H9 (cell line): ENCODE data around the gene PARD6B. TPM values are rescaled to one million over a fixed set of nuclear protein-coding genes. Genes with fewer than 3 reads are reported as not detected.

Experiments used
- DNase-seq: peaks from one replicate; pipeline ENCODE4 v3.0.0-alpha.2; 2017
- H2AFZ ChIP-seq: one replicate; pipeline ENCODE4 v1.6.1; 2013; ENCODE audit warnings: mild to moderate bottlenecking, low read length, control low read depth, moderate library complexity
- H2AK5ac ChIP-seq: 2 replicates; pipeline ENCODE4 v1.6.1; 2013; ENCODE audit warnings: low read length, control low read depth, mixed read lengths; ENCODE audit not compliant: insufficient read length
- H2BK120ac ChIP-seq: one replicate; pipeline ENCODE4 v1.6.1; 2013; ENCODE audit warnings: low read depth, mild to moderate bottlenecking, low read length, control low read depth, inconsistent platforms; ENCODE audit not compliant: poor library complexity, severe bottlenecking
- H2BK12ac ChIP-seq: 2 replicates; pipeline ENCODE4 v1.6.1; 2013; ENCODE audit warnings: low read length, control low read depth, mixed read lengths, low read depth; ENCODE audit not compliant: insufficient read length
- H2BK15ac ChIP-seq: 2 replicates; pipeline ENCODE4 v1.6.1; 2013; ENCODE audit warnings: low read depth, low read length, control low read depth
- H2BK20ac ChIP-seq: one replicate; pipeline ENCODE4 v1.6.1; 2013; ENCODE audit warnings: low read depth, mild to moderate bottlenecking, low read length, control low read depth, inconsistent platforms; ENCODE audit not compliant: poor library complexity, severe bottlenecking
- H2BK5ac ChIP-seq: 2 replicates; pipeline ENCODE4 v1.6.1; 2013; ENCODE audit warnings: low read length, control low read depth, mixed read lengths; ENCODE audit not compliant: insufficient read length
- H3K14ac ChIP-seq: 2 replicates; pipeline ENCODE4 v1.6.1; 2013; ENCODE audit warnings: low read length, control low read depth; ENCODE audit not compliant: insufficient read depth
- H3K18ac ChIP-seq: 2 replicates; pipeline ENCODE4 v1.6.1; 2013; ENCODE audit warnings: low read depth, mild to moderate bottlenecking, mixed read lengths, low read length, control low read depth; ENCODE audit not compliant: insufficient read length
- H3K23ac ChIP-seq: 2 replicates; pipeline ENCODE4 v1.6.1; 2013; ENCODE audit warnings: low read length, control low read depth, mixed read lengths, low read depth; ENCODE audit not compliant: insufficient read length
- H3K23me2 ChIP-seq: 2 replicates; pipeline ENCODE4 v1.6.1; 2013; ENCODE audit warnings: low read depth, mild to moderate bottlenecking, mixed read lengths, low read length, control low read depth; ENCODE audit not compliant: insufficient read length, poor library complexity, severe bottlenecking
- H3K27ac ChIP-seq: 2 replicates; pipeline ENCODE4 v1.5.1; 2013; ENCODE audit warnings: low read length, control low read depth, mixed read lengths, low read depth; ENCODE audit not compliant: insufficient read length
- H3K27me3 ChIP-seq: 2 replicates; pipeline ENCODE4 v1.6.1; 2013; ENCODE audit warnings: low read length, control low read depth, inconsistent platforms; ENCODE audit not compliant: insufficient read depth
- H3K4ac ChIP-seq: 2 replicates; pipeline ENCODE4 v1.6.1; 2013; ENCODE audit warnings: low read depth, mild to moderate bottlenecking, control low read depth, inconsistent platforms, low read length, moderate library complexity
- H3K4me1 ChIP-seq: 2 replicates; pipeline ENCODE4 v1.6.1; 2013; ENCODE audit warnings: low read length, control low read depth, inconsistent platforms; ENCODE audit not compliant: insufficient read depth
- H3K4me2 ChIP-seq: 2 replicates; pipeline ENCODE4 v1.6.1; 2013; ENCODE audit warnings: low read length, control low read depth, mixed read lengths; ENCODE audit not compliant: insufficient read length, insufficient read depth
- H3K56ac ChIP-seq: 2 replicates; pipeline ENCODE4 v1.6.1; 2013; ENCODE audit warnings: low read depth, mild to moderate bottlenecking, mixed read lengths, low read length, control low read depth; ENCODE audit not compliant: insufficient read length
- H3K79me1 ChIP-seq: 2 replicates; pipeline ENCODE4 v1.6.1; 2013; ENCODE audit warnings: low read depth, mild to moderate bottlenecking, moderate library complexity, low read length, control low read depth, inconsistent platforms; ENCODE audit not compliant: insufficient read depth, poor library complexity, severe bottlenecking
- H3K79me2 ChIP-seq: 2 replicates; pipeline ENCODE4 v1.6.1; 2013; ENCODE audit warnings: low read length, control low read depth, inconsistent platforms; ENCODE audit not compliant: insufficient read depth
- H3K9ac ChIP-seq: 2 replicates; pipeline ENCODE4 v1.6.1; 2013; ENCODE audit warnings: low read length, control low read depth, mixed read lengths; ENCODE audit not compliant: insufficient read length; ENCODE audit errors: extremely low read depth
- H3K9me3 ChIP-seq: one replicate; pipeline ENCODE4 v1.6.1; 2013; ENCODE audit warnings: low read depth, low read length, inconsistent platforms; ENCODE audit not compliant: control insufficient read depth
- H3T11ph ChIP-seq: one replicate; pipeline ENCODE4 v1.6.1; 2013; ENCODE audit warnings: mild to moderate bottlenecking, low read length, control low read depth, inconsistent platforms
- H4K20me1 ChIP-seq: one replicate; pipeline ENCODE4 v1.6.1; 2013; ENCODE audit not compliant: control insufficient read depth, insufficient read length, insufficient read depth
- H4K5ac ChIP-seq: 2 replicates; pipeline ENCODE4 v1.6.1; 2013; ENCODE audit warnings: low read depth, mild to moderate bottlenecking, mixed read lengths, low read length, control low read depth; ENCODE audit not compliant: insufficient read length
- H4K8ac ChIP-seq: replicated peaks from 2 replicates; pipeline ENCODE4 v1.6.1; 2013; ENCODE audit warnings: low read length, control low read depth, mixed read lengths, low read depth; ENCODE audit not compliant: insufficient read length
- H4K91ac ChIP-seq: 2 replicates; pipeline ENCODE4 v1.6.1; 2013; ENCODE audit warnings: low read depth, mild to moderate bottlenecking, moderate library complexity, mixed read lengths, low read length, control low read depth; ENCODE audit not compliant: insufficient read length
- H3K27ac Mint-ChIP-seq, 3 experiments: 2 replicates in 2 of 3; 3 replicates in 1 of 3; pipeline ENCODE4 v1.8.0; 2020 to 2021; ENCODE audit warnings: mixed read lengths in 3 of 3, mild to moderate bottlenecking in 1 of 3, moderate library complexity in 1 of 3
- H3K27me3 Mint-ChIP-seq: 2 replicates; pipeline ENCODE4 v1.8.0; 2021; ENCODE audit warnings: low read depth, mild to moderate bottlenecking, moderate library complexity, mixed read lengths
- H3K36me3 Mint-ChIP-seq, 3 experiments: 2 replicates in 2 of 3; 3 replicates in 1 of 3; pipeline ENCODE4 v1.8.0; 2020 to 2021; ENCODE audit warnings: low read depth in 3 of 3, mixed read lengths in 3 of 3; ENCODE audit not compliant: insufficient read depth in 1 of 3
- H3K4me1 Mint-ChIP-seq, 2 experiments: 2 replicates each; pipeline ENCODE4 v1.8.0; 2020; ENCODE audit warnings: mixed read lengths in 2 of 2
- H3K4me3 Mint-ChIP-seq, 2 experiments: 2 replicates in 1 of 2; 3 replicates in 1 of 2; pipeline ENCODE4 v1.8.0; 2020 to 2021; ENCODE audit warnings: mild to moderate bottlenecking in 2 of 2, mixed read lengths in 2 of 2, moderate library complexity in 1 of 2
- H3K9me3 Mint-ChIP-seq, 2 experiments: 2 replicates in 1 of 2; 3 replicates in 1 of 2; pipeline ENCODE4 v1.8.0; 2020; ENCODE audit warnings: mild to moderate bottlenecking in 2 of 2, mixed read lengths in 2 of 2, moderate library complexity in 1 of 2
- CTCF ChIP-seq: fragments of 200-600 bp; sonication (generic); conservative IDR thresholded peaks from 3 replicates; pipeline ENCODE4 v1.8.0; 2021; ENCODE audit warnings: antibody characterized with exemption, mild to moderate bottlenecking
- WGBS: extraction: QIAGEN DNeasy Blood & Tissue Kit; methylation state at CpG from one replicate; pipeline ENCODE4 v1.1.7; 2013; ENCODE audit warnings: missing lambda C conversion rate, low lambda C conversion rate, mixed read lengths; ENCODE audit not compliant: insufficient read length; ENCODE audit errors: extremely low coverage; 5-methylcytosine and 5-hydroxymethylcytosine counted together
- total RNA-seq: library from RNA; stranded (reverse); gene quantifications from 2 replicates; pipeline ENCODE4 v1.2.1, GENCODE V29; 2021

Gene PARD6B
- total RNA-seq, 1 experiment from 2014 or later = 27.4 TPM

GRCh38 chr20:50722424-50723155, 8.8 kb upstream of the PARD6B start:
- no peaks in the 10 kb centered on the region for H3K79me1 ChIP-seq
- H2BK120ac ChIP-seq = no peak overlapping the region
- no peak overlapping the region for H3K4ac ChIP-seq
- DNase-seq = no peak
- TF ChIP-seq CTCF = no peak
- H4K5ac ChIP-seq = no peak overlapping the region
- H3K9me3 ChIP-seq = no peaks in the 10 kb centered on the region
- H2AK5ac ChIP-seq = no peak overlapping the region
- no peaks in the 10 kb centered on the region for H3K9me3 Mint-ChIP-seq
- H3K14ac ChIP-seq = no peak overlapping the region
- H3K4me1 Mint-ChIP-seq = peaks cover 10 to 12% of the 10 kb centered on the region in 2 experiments
- no peak overlapping the region for H3K23ac ChIP-seq
- no peaks in the 10 kb centered on the region for H4K20me1 ChIP-seq
- no peak overlapping the region for H3K56ac ChIP-seq
- no peak overlapping the region for H3K9ac ChIP-seq
- H3K4me2 ChIP-seq = no peak overlapping the region
- no peaks in the 10 kb centered on the region for H3K79me2 ChIP-seq
- H2BK5ac ChIP-seq = no peak overlapping the region
- H2AFZ ChIP-seq = no peak overlapping the region
- H3K23me2 ChIP-seq = no peaks in the 10 kb centered on the region
- H3K27me3 ChIP-seq = no peaks in the 10 kb centered on the region
- no peak overlapping the region for H3T11ph ChIP-seq
- H2BK15ac ChIP-seq = no peak overlapping the region
- peak overlapping the region in 1 of 3 experiments; percentile 70; a peak in 1 of 7 replicates for H3K27ac Mint-ChIP-seq
- H4K91ac ChIP-seq = no peak overlapping the region
- H3K18ac ChIP-seq = no peak overlapping the region
- no CpG with 5 or more reads among the region's 10 CpGs for WGBS
- H3K4me1 ChIP-seq = no peaks in the 10 kb centered on the region; the same call in 1 of the 2 replicates
- no peak overlapping the region for H4K8ac ChIP-seq
- H3K27ac ChIP-seq = no peak overlapping the region
- no peak overlapping the region for H2BK20ac ChIP-seq
- H2BK12ac ChIP-seq = no peak overlapping the region
- H3K36me3 Mint-ChIP-seq = no peaks in the 10 kb centered on the region; a peak in 1 of 7 replicates
- no peak overlapping the region; a peak in 1 of 5 replicates for H3K4me3 Mint-ChIP-seq
- no peaks in the 10 kb centered on the region for H3K27me3 Mint-ChIP-seq
